GM12878 (cell line): ENCODE measurements around the gene SNRK. TPM values are rescaled to one million over a fixed set of nuclear protein-coding genes. Genes with fewer than 3 reads are reported as not detected.

Experiments
- ATAC-seq: fragments of 200-7000 bp; cut with Tn5 transposase; 3 replicates; pipeline ENCODE4 v1.9.1; 2020; ENCODE audit warnings: mild to moderate bottlenecking, moderate library complexity
- BruUV-seq: library from RNA; stranded (reverse); fragments of 400-500 nt; replicated peaks from 2 replicates; lab custom pipeline; 2021; lab: Mats Ljungman, UMichigan
- CTCF ChIA-PET: fragments of 300-600 bp; sonication (Branson Sonifier 250); formaldehyde crosslinking; extraction: SDS; loops from one replicate; lab custom pipeline; 2021; ENCODE audit warnings: inconsistent platforms; lab: Yijun Ruan, JAX
- POLR2A ChIA-PET: fragments of 350-600 bp; formaldehyde crosslinking; extraction: SDS; loops from one replicate; lab custom pipeline; 2021; ENCODE audit warnings: inconsistent platforms; lab: Charles Lee
- RAD21 ChIA-PET: fragments of 300-600 bp; sonication (Branson Sonifier 250); formaldehyde crosslinking; loops from one replicate; lab custom pipeline; 2023; ENCODE audit warnings: antibody characterized with exemption; ENCODE audit not compliant: unreplicated experiment; lab: Charles Lee
- SMC1A ChIA-PET: fragments of 300-600 bp; sonication (Branson Sonifier 250); formaldehyde crosslinking; loops from one replicate; lab custom pipeline; 2023; ENCODE audit not compliant: unreplicated experiment, uncharacterized antibody; lab: Charles Lee
- DNase-seq: peaks from one replicate; pipeline ENCODE4 v3.0.0-alpha.2; 2011; ENCODE audit warnings: low read depth, low spot score
- FAIRE-seq: peaks from 3 replicates; lab custom pipeline; 2011; peaks lifted over from hg19 to GRCh38; lab: Jason Lieb, UNC
- H2AFZ ChIP-seq: 2 replicates; pipeline ENCODE4 v1.6.0; 2011; ENCODE audit warnings: low read depth, low read length, control low read depth; ENCODE audit not compliant: control insufficient read depth
- H3K27ac ChIP-seq: 2 replicates; pipeline ENCODE4 v1.5.1; 2011; ENCODE audit warnings: control low read depth; ENCODE audit not compliant: control insufficient read depth, insufficient read depth
- H3K27me3 ChIP-seq, 2 experiments: replicated peaks in 1 of 2; 2 replicates each; pipeline versions ENCODE4 v1.6.0 to v1.6.1; 2011; ENCODE audit warnings: low read length in 1 of 2; ENCODE audit not compliant: control insufficient read depth in 2 of 2, insufficient read depth in 2 of 2
- H3K36me3 ChIP-seq, 2 experiments: 2 replicates each; pipeline ENCODE4 v1.5.1; 2011; ENCODE audit warnings: low read length in 1 of 2; ENCODE audit not compliant: control insufficient read depth in 2 of 2, insufficient read depth in 2 of 2
- H3K4me1 ChIP-seq: 2 replicates; pipeline ENCODE4 v1.6.1; 2011; ENCODE audit warnings: mild to moderate bottlenecking, low read length, moderate library complexity, mixed read lengths; ENCODE audit not compliant: control insufficient read depth, insufficient read depth
- H3K4me2 ChIP-seq: 2 replicates; pipeline ENCODE4 v1.6.0; 2011; ENCODE audit warnings: control low read depth; ENCODE audit not compliant: control insufficient read depth, insufficient read depth
- H3K4me3 ChIP-seq: fragments of 200-600 bp; sonication (generic); 2 replicates; pipeline ENCODE4 v1.5.1; 2016
- H3K79me2 ChIP-seq: 2 replicates; pipeline ENCODE4 v1.6.0; 2011; ENCODE audit warnings: low read length; ENCODE audit not compliant: control insufficient read depth, insufficient read depth
- H3K9ac ChIP-seq: 2 replicates; pipeline ENCODE4 v1.8.0; 2011; ENCODE audit warnings: low read length, control low read depth, mixed read lengths; ENCODE audit not compliant: control insufficient read depth, insufficient read depth
- H3K9me3 ChIP-seq: replicated peaks from 3 replicates; pipeline ENCODE4 v1.5.1; 2011; ENCODE audit warnings: mild to moderate bottlenecking, low read length; ENCODE audit not compliant: control insufficient read depth, insufficient read depth
- H4K20me1 ChIP-seq: 2 replicates; pipeline ENCODE4 v1.6.0; 2011; ENCODE audit not compliant: control insufficient read depth, insufficient read depth
- ATF2 ChIP-seq: IDR thresholded peaks from 2 replicates; pipeline ENCODE4 v1.6.1; 2012; ENCODE audit warnings: low read length, inconsistent platforms
- BCLAF1 ChIP-seq: fragments of 450-650 bp; IDR thresholded peaks from 2 replicates; pipeline ENCODE4 v1.6.1; 2017; ENCODE audit warnings: antibody characterized with exemption, mild to moderate bottlenecking, moderate library complexity
- CBX5 ChIP-seq: sonication (generic); IDR thresholded peaks from 2 replicates; pipeline ENCODE4 v1.6.1; 2016; ENCODE audit warnings: low read depth, moderate library complexity, mild to moderate bottlenecking, inconsistent platforms
- CEBPZ ChIP-seq: fragments of 150-350 bp; IDR thresholded peaks from 2 replicates; pipeline ENCODE4 v1.6.1; 2016; ENCODE audit warnings: low read depth, low read length
- E4F1 ChIP-seq: fragments of 450-650 bp; IDR thresholded peaks from 2 replicates; pipeline ENCODE4 v1.6.1; 2018; ENCODE audit warnings: borderline replicate concordance, mild to moderate bottlenecking; ENCODE audit not compliant: partially characterized antibody
- ESRRA ChIP-seq: IDR thresholded peaks from 2 replicates; pipeline ENCODE4 v1.6.1; 2012; ENCODE audit warnings: mild to moderate bottlenecking, low read length, improper control_type of control experiment
- GABPA ChIP-seq: IDR thresholded peaks from 2 replicates; pipeline ENCODE4 v1.6.1; 2014; ENCODE audit warnings: antibody characterized with exemption, low read depth, mild to moderate bottlenecking, inconsistent platforms
- HDAC2 ChIP-seq: fragments of 200-600 bp; sonication (generic); IDR thresholded peaks from 2 replicates; pipeline ENCODE4 v1.6.1; 2017
- JUND ChIP-seq: IDR thresholded peaks from 2 replicates; pipeline ENCODE4 v1.6.1; 2012; ENCODE audit warnings: low read depth, mild to moderate bottlenecking, low read length, improper control_type of control experiment, moderate library complexity
- LARP7 ChIP-seq: fragments of 450-650 bp; IDR thresholded peaks from 2 replicates; pipeline ENCODE4 v1.6.1; 2017; ENCODE audit warnings: mild to moderate bottlenecking
- NFYA ChIP-seq: IDR thresholded peaks from 2 replicates; pipeline ENCODE4 v1.6.1; 2011; ENCODE audit warnings: low read depth, mild to moderate bottlenecking, low read length, improper control_type of control experiment, borderline replicate concordance
- NR2F1 ChIP-seq: fragments of 450-650 bp; conservative IDR thresholded peaks from 2 replicates; pipeline ENCODE4 v1.6.1; 2017; ENCODE audit warnings: mild to moderate bottlenecking
- RBBP5 ChIP-seq: fragments of 200-600 bp; sonication (generic); conservative IDR thresholded peaks from 2 replicates; pipeline ENCODE4 v1.6.1; 2016
- SREBF2 ChIP-seq: IDR thresholded peaks from 2 replicates; pipeline ENCODE4 v1.6.1; 2012; ENCODE audit warnings: mild to moderate bottlenecking, low read length
- STAT3 ChIP-seq: IDR thresholded peaks from 2 replicates; pipeline ENCODE4 v1.6.1; 2011; ENCODE audit warnings: low read depth, low read length, improper control_type of control experiment
- SUZ12 ChIP-seq: fragments of 200-600 bp; sonication (generic); IDR thresholded peaks from one replicate; pipeline ENCODE4 v1.6.1; 2018; ENCODE audit warnings: antibody characterized with exemption, mild to moderate bottlenecking; ENCODE audit not compliant: unreplicated experiment
- WGBS: methylation state at CpG from one replicate; pipeline ENCODE4 v1.1.6; 2016; ENCODE audit warnings: low lambda C conversion rate; ENCODE audit not compliant: insufficient replicate concordance, insufficient coverage; ENCODE audit errors: missing lambda C conversion rate; 5-methylcytosine and 5-hydroxymethylcytosine counted together
- in situ Hi-C: fragments of 300-500 bp; cut with MboI; formaldehyde crosslinking; loops from 9 replicates; pipeline ENCODE4 v1.14.3; 2018; ENCODE audit warnings: mixed read lengths
- intact Hi-C: fragments of 100-400 bp; cut with micrococcal nuclease; formaldehyde crosslinking; loops from one replicate; pipeline ENCODE4 v1.14.2; 2022; ENCODE audit not compliant: unreplicated experiment
- polyA plus RNA-seq, 11 experiments: library from polyadenylated mRNA; depleted of rRNA in 4 of 11; unstranded in 6 of 11; stranded (reverse) in 5 of 11; fragments of >200 nt; fragmentation: Nextera tagmentation in 4 of 11; fragmentation: Illumina TruSeq in 1 of 11; extraction: Ambion mirVana in 4 of 11; extraction: Trizol in 1 of 11; gene quantifications; 1 replicate in 1 of 11; 2 replicates in 10 of 11; pipeline versions ENCODE4 v1.2.1 to v1.2.3, GENCODE V29; 2011 to 2016; ENCODE audit warnings: inconsistent platforms in 2 of 11, missing spikeins in 2 of 11, low read depth in 1 of 11
- total RNA-seq, 4 experiments: library from RNA; depleted of rRNA in 3 of 4; stranded (reverse); fragments of >200 nt in 3 of 4; fragmentation: Illumina TruSeq in 1 of 4; extraction: Trizol in 1 of 4; gene quantifications; 2 replicates each; pipeline versions ENCODE4 v1.2.1 to v1.2.3, GENCODE V29; 2013 to 2021

SNRK gene
- total and polyA plus RNA-seq, 10 of the 15 experiments (the other 5 are each of a cell fraction or from before 2014, with no cell fraction given) = 1.6 to 12.1 (median 7.6) TPM

- no peaks in the 10 kb centered on the region for H3K9me3 ChIP-seq
- ChIA-PET RAD21 (no interaction called here), POLR2A (no interaction called here), SMC1A (interaction anchor here (1.3 to 1.4 kb wide), 2 partner anchors 9 to 13 kb away, joined by 3 read pairs; no protein-coding TSS in a partner anchor), CTCF (interaction anchor here (1.8 kb wide), 1 partner anchor 12 kb away, joined by 5 read pairs; no protein-coding TSS in a partner anchor)
- FAIRE-seq (no peak), DNase-seq (no peak), ATAC-seq (no peak)
- H3K27me3 ChIP-seq = no peaks in the 10 kb centered on the region
- no peaks in the 10 kb centered on the region for H3K79me2 ChIP-seq
- no peaks in the 10 kb centered on the region for H3K4me1 ChIP-seq
- H4K20me1 ChIP-seq = no peaks in the 10 kb centered on the region
- in situ Hi-C loops = no loop called here
- no peak overlapping the region for H2AFZ ChIP-seq
- no TSS peak for BruUV-seq
- H3K4me2 ChIP-seq = no peak overlapping the region
- 65% methylated on average over 3 of the region's 3 CpGs for WGBS
- H3K27ac ChIP-seq = no peak overlapping the region
- TF ChIP-seq RBBP5 (no peak), NFYA (no peak), STAT3 (no peak), SUZ12 (no peak), ATF2 (no peak), GABPA (no peak), E4F1 (no peak), ESRRA (no peak), CBX5 (no peak), BCLAF1 (no peak), SREBF2 (no peak), JUND (no peak), CEBPZ (no peak), NR2F1 (no peak), HDAC2 (no peak), LARP7 (no peak)
- no peak overlapping the region for H3K4me3 ChIP-seq
- intact Hi-C loops = no loop called here
- no peak overlapping the region for H3K9ac ChIP-seq
- H3K36me3 ChIP-seq = no peaks in the 10 kb centered on the region
Measured at GRCh38 chr3:43266451-43266850, 19.9 kb upstream of the SNRK start.
